ENCODE results near the gene UNC5A. TPM values are rescaled to one million over a fixed set of nuclear protein-coding genes. Genes with fewer than 3 reads are reported as not detected.

The UNC5A gene
- total RNA-seq, 6 experiments from 2014 or later: not detected

DNA sequence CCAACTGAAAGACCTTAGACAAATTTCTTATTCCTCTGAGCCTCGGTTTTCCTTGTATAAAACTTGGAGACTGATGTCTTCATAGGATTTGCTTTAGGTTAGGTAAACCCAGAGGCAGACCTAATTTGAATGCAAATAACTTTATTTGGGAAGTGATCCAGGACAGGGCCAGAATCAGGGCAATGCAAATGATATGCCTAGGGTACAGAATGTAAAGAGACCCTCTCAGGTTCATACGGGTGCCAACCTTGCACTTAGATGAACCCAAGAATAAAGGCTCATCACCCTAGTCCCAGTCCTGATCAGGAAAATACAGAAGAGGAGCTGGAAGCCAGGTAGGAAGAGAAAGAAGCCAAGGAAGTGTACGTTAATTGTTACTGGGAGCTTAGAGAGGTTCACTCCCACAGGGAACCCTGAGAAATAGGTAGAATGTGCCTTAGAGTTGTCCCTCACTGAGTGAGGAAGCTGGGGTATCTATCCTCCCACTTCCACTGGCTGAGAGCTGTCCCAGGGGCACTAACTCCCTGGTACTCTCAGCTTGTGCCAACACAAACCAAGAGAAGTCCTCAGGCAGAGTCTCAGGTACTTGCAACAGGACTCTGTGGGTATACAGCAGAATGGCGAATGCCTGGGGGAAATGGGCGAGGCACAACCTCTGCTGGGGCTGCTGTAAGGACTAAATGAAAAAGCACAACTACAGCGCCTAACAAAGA is 91.9 kb downstream of the UNC5A start:
- peaks cover 17% of the 10 kb centered on the region for H3K36me3 Mint-ChIP-seq (ENCODE audit: low read depth)
- TF ChIP-seq, protein P1, sequence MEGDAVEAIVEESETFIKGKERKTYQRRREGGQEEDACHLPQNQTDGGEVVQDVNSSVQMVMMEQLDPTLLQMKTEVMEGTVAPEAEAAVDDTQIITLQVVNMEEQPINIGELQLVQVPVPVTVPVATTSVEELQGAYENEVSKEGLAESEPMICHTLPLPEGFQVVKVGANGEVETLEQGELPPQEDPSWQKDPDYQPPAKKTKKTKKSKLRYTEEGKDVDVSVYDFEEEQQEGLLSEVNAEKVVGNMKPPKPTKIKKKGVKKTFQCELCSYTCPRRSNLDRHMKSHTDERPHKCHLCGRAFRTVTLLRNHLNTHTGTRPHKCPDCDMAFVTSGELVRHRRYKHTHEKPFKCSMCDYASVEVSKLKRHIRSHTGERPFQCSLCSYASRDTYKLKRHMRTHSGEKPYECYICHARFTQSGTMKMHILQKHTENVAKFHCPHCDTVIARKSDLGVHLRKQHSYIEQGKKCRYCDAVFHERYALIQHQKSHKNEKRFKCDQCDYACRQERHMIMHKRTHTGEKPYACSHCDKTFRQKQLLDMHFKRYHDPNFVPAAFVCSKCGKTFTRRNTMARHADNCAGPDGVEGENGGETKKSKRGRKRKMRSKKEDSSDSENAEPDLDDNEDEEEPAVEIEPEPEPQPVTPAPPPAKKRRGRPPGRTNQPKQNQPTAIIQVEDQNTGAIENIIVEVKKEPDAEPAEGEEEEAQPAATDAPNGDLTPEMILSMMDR (IDR thresholded peaks at IDR 0.05): no peak
- no peak for DNase-seq
- H3K9me3 Mint-ChIP-seq: no peaks in the 10 kb centered on the region
- H3K4me3 Mint-ChIP-seq: no peak overlapping the region
- no peak overlapping the region for H3K27ac Mint-ChIP-seq
- peaks cover 4% of the 10 kb centered on the region for H3K27me3 Mint-ChIP-seq (ENCODE audit: insufficient read depth)
- no peaks in the 10 kb centered on the region for H3K4me1 Mint-ChIP-seq (ENCODE audit: low read depth)

- H3K4me3 Mint-ChIP-seq: no peak overlapping the region
- no peak overlapping the region for H3K27ac Mint-ChIP-seq
- peaks cover 25% of the 10 kb centered on the region for H3K36me3 Mint-ChIP-seq (ENCODE audit: low read depth)
- TF ChIP-seq, protein P1 (IDR thresholded peaks at IDR 0.05): no peak
- no peak for DNase-seq
- peaks cover 1% of the 10 kb centered on the region for H3K27me3 Mint-ChIP-seq (ENCODE audit: insufficient read depth)
- H3K9me3 Mint-ChIP-seq: no peaks in the 10 kb centered on the region
- no peaks in the 10 kb centered on the region for H3K4me1 Mint-ChIP-seq (ENCODE audit: low read depth)
Observed at GRCh38 chr5:176902911-176903664, 92.7 kb downstream of the UNC5A start.

GRCh38 chr5:176904276-176904675 is 93.9 kb downstream of the UNC5A start:
- H3K4me1 Mint-ChIP-seq (ENCODE audit: low read depth): no peaks in the 10 kb centered on the region
- TF ChIP-seq, protein P1 (IDR thresholded peaks at IDR 0.05): no peak
- no peak overlapping the region for H3K4me3 Mint-ChIP-seq
- H3K27me3 Mint-ChIP-seq (ENCODE audit: insufficient read depth): no peaks in the 10 kb centered on the region; the same call in none of the 2 replicates
- H3K27ac Mint-ChIP-seq: no peak overlapping the region
- no peaks in the 10 kb centered on the region for H3K9me3 Mint-ChIP-seq
- no peak for DNase-seq
- H3K36me3 Mint-ChIP-seq (ENCODE audit: low read depth): peaks cover 25% of the 10 kb centered on the region

DNA sequence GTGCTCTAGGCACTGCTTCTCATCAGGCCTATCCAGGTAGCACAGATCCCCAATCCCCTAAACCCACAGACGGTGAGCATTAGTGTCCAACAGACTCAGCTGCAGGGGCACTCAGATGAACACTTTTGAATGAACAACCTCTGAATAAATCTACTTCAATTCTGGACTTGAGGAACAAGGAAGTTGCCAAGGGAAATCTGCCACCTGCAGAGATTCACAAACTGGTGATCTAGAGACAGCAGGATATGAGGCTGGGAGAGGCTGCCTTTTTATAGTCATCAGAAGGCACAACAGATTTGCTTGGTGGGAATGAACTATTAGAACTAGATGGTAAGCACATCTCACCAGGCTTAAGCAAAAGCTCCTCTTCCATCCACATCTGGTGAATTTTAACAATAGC is 95.8 kb downstream of the UNC5A start:
- no peak overlapping the region for H3K4me3 Mint-ChIP-seq
- DNase-seq: no peak

DNA sequence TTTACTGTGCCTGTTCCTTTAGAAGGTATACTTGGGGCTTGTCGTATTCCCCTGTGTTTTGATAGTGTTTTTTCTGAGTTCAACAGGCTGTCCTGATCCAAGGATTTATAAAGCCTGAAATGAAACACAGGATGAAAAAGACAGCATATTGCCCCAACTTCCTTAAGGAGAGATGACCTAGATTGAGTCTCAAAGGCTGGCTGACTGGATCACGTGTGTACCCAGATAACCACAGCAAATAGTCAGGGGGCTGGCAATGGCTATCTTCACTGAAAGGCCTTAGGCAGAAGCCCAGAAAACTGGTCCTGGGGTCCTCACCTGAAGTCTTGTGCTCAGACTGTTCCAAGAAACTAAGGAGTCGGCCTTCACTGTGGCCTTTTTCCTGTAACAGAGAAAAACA is 96.4 kb downstream of the UNC5A start:
- Mint-ChIP-seq H3K27me3 (ENCODE audit: insufficient read depth) (no peaks in the 10 kb centered on the region), H3K36me3 (ENCODE audit: low read depth) (peaks cover 25% of the 10 kb centered on the region), H3K4me3 (no peak overlapping the region), H3K27ac (no peak overlapping the region), H3K4me1 (ENCODE audit: low read depth) (no peaks in the 10 kb centered on the region), H3K9me3 (no peaks in the 10 kb centered on the region)
- TF ChIP-seq, protein P1 (IDR thresholded peaks at IDR 0.05): no peak
- DNase-seq: no peak

More for the DNA sequence above, 95.8 kb downstream of the UNC5A start:
- H3K27ac Mint-ChIP-seq: no peak overlapping the region
- no peaks in the 10 kb centered on the region for H3K4me1 Mint-ChIP-seq (ENCODE audit: low read depth)
- H3K9me3 Mint-ChIP-seq: no peaks in the 10 kb centered on the region
- H3K27me3 Mint-ChIP-seq (ENCODE audit: insufficient read depth): no peaks in the 10 kb centered on the region
- H3K36me3 Mint-ChIP-seq (ENCODE audit: low read depth): peaks cover 25% of the 10 kb centered on the region
- TF ChIP-seq, protein P1 (IDR thresholded peaks at IDR 0.05): no peak

Data from HFFc6 (cell line).